Upper lobe of right lung (tissue), 1 donor: ENCODE data around the gene TGFBR1. TPM values are rescaled to one million over a fixed set of nuclear protein-coding genes. Genes with fewer than 3 reads are reported as not detected.

Source experiments
- ATAC-seq: fragments of 200-7000 bp; cut with Tn5 transposase; one replicate; pipeline ENCODE4 v1.9.1; 2020; ENCODE audit warnings: mild to moderate bottlenecking, moderate library complexity
- DNase-seq: peaks from one replicate; pipeline ENCODE4 v3.0.0-alpha.2; 2020
- H3K27ac ChIP-seq: fragments of 200-600 bp; one replicate; pipeline ENCODE4 v1.8.0; 2022
- H3K27me3 ChIP-seq: fragments of 200-600 bp; one replicate; pipeline ENCODE4 v1.8.0; 2022; ENCODE audit warnings: mild to moderate bottlenecking
- H3K36me3 ChIP-seq: fragments of 200-600 bp; one replicate; pipeline ENCODE4 v1.8.0; 2022
- H3K4me1 ChIP-seq: fragments of 200-600 bp; one replicate; pipeline ENCODE4 v1.8.0; 2022
- H3K4me3 ChIP-seq: fragments of 200-600 bp; one replicate; pipeline ENCODE4 v1.8.0; 2022; ENCODE audit warnings: mild to moderate bottlenecking
- H3K9me3 ChIP-seq: fragments of 200-600 bp; one replicate; pipeline ENCODE4 v1.8.0; 2022
- intact Hi-C: fragments of 100-400 bp; cut with DNase I; formaldehyde crosslinking; loops from one replicate; pipeline ENCODE4 v1.11.0; 2022
- total RNA-seq: library from RNA; stranded (reverse); fragmentation: NEBNext Ultra II Directional; extraction: Animal tissue kit (Norgen Biotek cat#: 25700); gene quantifications from one replicate; pipeline ENCODE4 v1.2.1, GENCODE V29; 2021
- TF ChIP-seq, protein P1 (sequence below): fragments of 200-600 bp; IDR thresholded peaks from one replicate; pipeline ENCODE4 v1.8.0; 2022; ENCODE audit warnings: antibody characterized with exemption
- donor health status: DM: no; HTN: yes; CAD: no; lungs with severe emphysema.

Gene TGFBR1
- total RNA-seq, 1 donor from 2014 or later: 72.0 TPM

- ATAC-seq: no peak
- Histone ChIP-seq H3K9me3 (no peaks in the 10 kb centered on the region), H3K4me3 (no peak overlapping the region), H3K27me3 (no peaks in the 10 kb centered on the region), H3K4me1 (peaks cover 16% of the 10 kb centered on the region), H3K27ac (no peak overlapping the region), H3K36me3 (no peaks in the 10 kb centered on the region)
- TF ChIP-seq, protein P1, sequence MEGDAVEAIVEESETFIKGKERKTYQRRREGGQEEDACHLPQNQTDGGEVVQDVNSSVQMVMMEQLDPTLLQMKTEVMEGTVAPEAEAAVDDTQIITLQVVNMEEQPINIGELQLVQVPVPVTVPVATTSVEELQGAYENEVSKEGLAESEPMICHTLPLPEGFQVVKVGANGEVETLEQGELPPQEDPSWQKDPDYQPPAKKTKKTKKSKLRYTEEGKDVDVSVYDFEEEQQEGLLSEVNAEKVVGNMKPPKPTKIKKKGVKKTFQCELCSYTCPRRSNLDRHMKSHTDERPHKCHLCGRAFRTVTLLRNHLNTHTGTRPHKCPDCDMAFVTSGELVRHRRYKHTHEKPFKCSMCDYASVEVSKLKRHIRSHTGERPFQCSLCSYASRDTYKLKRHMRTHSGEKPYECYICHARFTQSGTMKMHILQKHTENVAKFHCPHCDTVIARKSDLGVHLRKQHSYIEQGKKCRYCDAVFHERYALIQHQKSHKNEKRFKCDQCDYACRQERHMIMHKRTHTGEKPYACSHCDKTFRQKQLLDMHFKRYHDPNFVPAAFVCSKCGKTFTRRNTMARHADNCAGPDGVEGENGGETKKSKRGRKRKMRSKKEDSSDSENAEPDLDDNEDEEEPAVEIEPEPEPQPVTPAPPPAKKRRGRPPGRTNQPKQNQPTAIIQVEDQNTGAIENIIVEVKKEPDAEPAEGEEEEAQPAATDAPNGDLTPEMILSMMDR: no peak
- DNase-seq: no peak
- intact Hi-C loops: no loop called here
Measured at GRCh38 chr9:99073347-99073746, 31.6 kb upstream of the TGFBR1 start.

GRCh38 chr9:99073985-99074901 is 30.7 kb upstream of the TGFBR1 start:
- intact Hi-C loops: no loop called here
- Histone ChIP-seq H3K4me3 (no peak overlapping the region), H3K27ac (no peak overlapping the region), H3K36me3 (no peaks in the 10 kb centered on the region), H3K4me1 (peaks cover 15% of the 10 kb centered on the region), H3K27me3 (no peaks in the 10 kb centered on the region), H3K9me3 (no peaks in the 10 kb centered on the region)
- TF ChIP-seq, protein P1: no peak
- ATAC-seq (no peak), DNase-seq (no peak)

GRCh38 chr9:99074902-99075245 is 30.0 kb upstream of the TGFBR1 start:
- Histone ChIP-seq H3K4me1 (peaks cover 10% of the 10 kb centered on the region), H3K27me3 (no peaks in the 10 kb centered on the region), H3K9me3 (no peaks in the 10 kb centered on the region), H3K36me3 (no peaks in the 10 kb centered on the region), H3K4me3 (no peak overlapping the region), H3K27ac (no peak overlapping the region)
- DNase-seq (no peak), ATAC-seq (no peak)
- TF ChIP-seq, protein P1: no peak
- intact Hi-C loops: no loop called here

DNA sequence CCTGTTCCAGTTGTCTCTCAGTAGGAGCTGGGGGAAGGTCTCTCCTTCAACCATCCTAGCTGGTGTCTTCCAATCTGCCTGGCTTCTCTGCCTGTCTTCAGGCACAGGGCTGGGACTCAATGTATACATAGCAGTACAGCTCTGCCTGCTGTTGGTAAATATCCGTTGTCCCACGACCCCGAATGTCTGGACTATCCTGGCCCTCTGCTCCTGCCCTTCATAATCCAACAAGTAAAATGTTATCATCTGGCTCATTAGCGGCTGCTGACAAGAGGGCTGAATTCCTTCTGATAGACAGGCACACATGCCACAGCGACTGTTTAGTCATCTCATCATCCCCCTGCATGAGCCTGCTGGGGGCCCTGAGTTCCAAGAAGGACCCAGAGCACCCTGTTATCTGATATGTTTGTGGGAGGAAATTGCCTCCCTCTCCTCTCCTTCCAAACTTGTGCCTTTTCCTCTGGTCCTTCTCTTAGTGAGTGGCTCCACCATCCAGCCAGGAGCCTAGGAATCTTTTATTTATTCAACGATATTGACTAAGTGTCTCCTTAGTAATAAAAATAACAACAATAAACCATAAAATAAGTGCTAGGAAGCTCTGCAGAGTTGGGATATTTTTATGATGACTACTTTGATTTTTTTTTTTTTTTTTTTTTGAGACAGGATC is 29.5 kb upstream of the TGFBR1 start:
- Histone ChIP-seq H3K9me3 (no peaks in the 10 kb centered on the region), H3K4me3 (no peak overlapping the region), H3K36me3 (no peaks in the 10 kb centered on the region), H3K27me3 (no peaks in the 10 kb centered on the region), H3K4me1 (peaks cover 7% of the 10 kb centered on the region), H3K27ac (no peak overlapping the region)
- ATAC-seq: no peak
- TF ChIP-seq, protein P1: no peak
- DNase-seq: no peak
- intact Hi-C loops: no loop called here

DNA sequence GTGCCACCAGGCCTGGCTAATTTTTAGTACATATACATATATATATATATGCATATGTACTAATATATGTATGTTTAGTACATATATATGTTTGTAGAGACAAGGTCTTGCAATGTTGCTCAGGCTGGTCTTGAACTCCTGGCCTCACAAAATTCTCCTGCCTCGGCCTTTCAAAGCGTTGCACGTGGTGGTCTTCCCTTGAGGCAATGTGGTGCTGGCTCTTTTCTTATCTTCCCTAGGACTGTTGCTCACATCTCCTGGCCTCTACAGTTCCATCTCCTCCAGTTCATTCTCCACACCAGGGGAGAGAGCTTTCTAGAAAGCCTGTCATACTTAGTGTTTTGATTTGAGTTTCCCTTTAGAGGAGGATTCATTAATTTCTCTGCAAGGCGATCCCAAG is 28.9 kb upstream of the TGFBR1 start:
- intact Hi-C loops: no loop called here
- TF ChIP-seq, protein P1: no peak

More for the DNA sequence above, 28.9 kb upstream of the TGFBR1 start:
- Histone ChIP-seq H3K4me1 (peaks cover 7% of the 10 kb centered on the region), H3K9me3 (no peaks in the 10 kb centered on the region), H3K27me3 (no peaks in the 10 kb centered on the region), H3K36me3 (no peaks in the 10 kb centered on the region), H3K27ac (no peak overlapping the region), H3K4me3 (no peak overlapping the region)
- DNase-seq: no peak
- no peak for ATAC-seq
